CD4-positive, alpha-beta T cell (primary cell): ENCODE data around the gene RASD1. TPM values are rescaled to one million over a fixed set of nuclear protein-coding genes. Genes with fewer than 3 reads are reported as not detected.

Source experiments
- ATAC-seq: fragments of 200-7000 bp; cut with Tn5 transposase; one replicate; pipeline ENCODE4 v1.10.0; 2022; ENCODE audit warnings: mild to moderate bottlenecking; ENCODE audit not compliant: poor library complexity
- CTCF ChIA-PET: fragments of 350-600 bp; sonication (Branson Sonifier 250); formaldehyde crosslinking; loops from one replicate; lab custom pipeline; 2021; ENCODE audit warnings: antibody characterized with exemption, inconsistent platforms; lab: Charles Lee
- POLR2A ChIA-PET: fragments of 350-600 bp; sonication (Branson Sonifier 250); formaldehyde crosslinking; loops from one replicate; lab custom pipeline; 2021; ENCODE audit warnings: antibody characterized with exemption, inconsistent platforms; lab: Charles Lee
- DNase-seq, 14 experiments: peaks; one replicate each; pipeline ENCODE4 v3.0.0-alpha.2; 2013 to 2020; ENCODE audit warnings: mixed read lengths in 2 of 14
- H3K27ac ChIP-seq, 2 donors: one replicate each; pipeline versions ENCODE4 v1.5.1 to v1.7.0; 2013; ENCODE audit warnings: low read length in 2 of 2, low read depth in 1 of 2, mild to moderate bottlenecking in 1 of 2
- H3K27me3 ChIP-seq, 2 experiments: 1 replicate in 1 of 2; 2 replicates in 1 of 2; pipeline versions ENCODE4 v1.6.1 to v1.7.0; 2013; ENCODE audit warnings: low read length in 2 of 2, control low read depth in 1 of 2, mild to moderate bottlenecking in 1 of 2, moderate library complexity in 1 of 2; ENCODE audit not compliant: insufficient read depth in 2 of 2, control insufficient read depth in 1 of 2
- H3K36me3 ChIP-seq: one replicate; pipeline ENCODE4 v1.6.1; 2013; ENCODE audit warnings: low read length, control low read depth; ENCODE audit not compliant: insufficient read depth
- H3K4me1 ChIP-seq: one replicate; pipeline ENCODE4 v1.6.1; 2013; ENCODE audit warnings: low read length, control low read depth; ENCODE audit not compliant: insufficient read depth
- H3K4me3 ChIP-seq: one replicate; pipeline ENCODE4 v1.5.1; 2013; ENCODE audit warnings: mild to moderate bottlenecking, low read length, moderate library complexity
- H3K9me3 ChIP-seq, 2 experiments: 1 replicate in 1 of 2; 2 replicates in 1 of 2; pipeline versions ENCODE4 v1.6.1 to v1.7.0; 2013; ENCODE audit warnings: low read length in 2 of 2, mild to moderate bottlenecking in 2 of 2, control low read depth in 1 of 2, moderate library complexity in 1 of 2; ENCODE audit not compliant: control insufficient read depth in 1 of 2, insufficient read depth in 1 of 2
- H3K27ac Mint-ChIP-seq: one replicate; pipeline ENCODE4 v1.8.0; 2020; ENCODE audit warnings: mixed read lengths
- H3K27me3 Mint-ChIP-seq: one replicate; pipeline ENCODE4 v1.8.0; 2021; ENCODE audit warnings: mixed read lengths
- H3K36me3 Mint-ChIP-seq: one replicate; pipeline ENCODE4 v1.8.0; 2021; ENCODE audit warnings: low read depth, mixed read lengths
- H3K4me1 Mint-ChIP-seq: one replicate; pipeline ENCODE4 v1.8.0; 2021; ENCODE audit warnings: low read depth, mixed read lengths
- H3K4me3 Mint-ChIP-seq: one replicate; pipeline ENCODE4 v1.8.0; 2020; ENCODE audit warnings: mild to moderate bottlenecking, mixed read lengths
- H3K9me3 Mint-ChIP-seq: one replicate; pipeline ENCODE4 v1.8.0; 2020; ENCODE audit warnings: mixed read lengths
- intact Hi-C, 2 experiments: fragments of 100-400 bp; cut with DNase I in 1 of 2; cut with micrococcal nuclease in 1 of 2; formaldehyde crosslinking; loops; one replicate each; pipeline versions ENCODE4 v1.15.1 to v1.9.0; 2023 to 2025; cut with DNase I, micrococcal nuclease
- total RNA-seq, 174 experiments: library from RNA in 2 of 174; stranded (reverse) in 2 of 174; gene quantifications; one replicate each; pipeline ENCODE4 v1.2.3 and lab custom pipeline; 2021 to 2026
- TF ChIP-seq, protein P1 (sequence below): fragments of 200-600 bp; IDR thresholded peaks from one replicate; pipeline ENCODE4 v1.8.0; 2022; ENCODE audit warnings: antibody characterized with exemption, mild to moderate bottlenecking

The RASD1 gene
- total RNA-seq, 2 experiments from 2014 or later: 1.8 to 2.0 TPM

GRCh38 chr17:17499402-17500145, 3.4 kb upstream of the RASD1 start:
- CTCF ChIA-PET: no interaction called here
- no peaks in the 10 kb centered on the region for H3K36me3 ChIP-seq
- no peaks in the 10 kb centered on the region for H3K9me3 Mint-ChIP-seq
- peaks cover 8 to 11% of the 10 kb centered on the region in 2 experiments for H3K27me3 ChIP-seq
- no peak overlapping the region for H3K27ac Mint-ChIP-seq
- ATAC-seq (no peak), DNase-seq (no peak)
- H3K36me3 Mint-ChIP-seq: no peaks in the 10 kb centered on the region
- H3K27ac ChIP-seq: no peak overlapping the region
- no peak overlapping the region for H3K4me3 Mint-ChIP-seq
- POLR2A ChIA-PET: no interaction called here
- intact Hi-C loops: loop anchor here in 1 of 2 experiments (5.0 kb wide), 1 partner anchor 68 kb away; no protein-coding TSS in a partner anchor
- peaks cover 24% of the 10 kb centered on the region for H3K4me1 ChIP-seq
- TF ChIP-seq, protein P1, sequence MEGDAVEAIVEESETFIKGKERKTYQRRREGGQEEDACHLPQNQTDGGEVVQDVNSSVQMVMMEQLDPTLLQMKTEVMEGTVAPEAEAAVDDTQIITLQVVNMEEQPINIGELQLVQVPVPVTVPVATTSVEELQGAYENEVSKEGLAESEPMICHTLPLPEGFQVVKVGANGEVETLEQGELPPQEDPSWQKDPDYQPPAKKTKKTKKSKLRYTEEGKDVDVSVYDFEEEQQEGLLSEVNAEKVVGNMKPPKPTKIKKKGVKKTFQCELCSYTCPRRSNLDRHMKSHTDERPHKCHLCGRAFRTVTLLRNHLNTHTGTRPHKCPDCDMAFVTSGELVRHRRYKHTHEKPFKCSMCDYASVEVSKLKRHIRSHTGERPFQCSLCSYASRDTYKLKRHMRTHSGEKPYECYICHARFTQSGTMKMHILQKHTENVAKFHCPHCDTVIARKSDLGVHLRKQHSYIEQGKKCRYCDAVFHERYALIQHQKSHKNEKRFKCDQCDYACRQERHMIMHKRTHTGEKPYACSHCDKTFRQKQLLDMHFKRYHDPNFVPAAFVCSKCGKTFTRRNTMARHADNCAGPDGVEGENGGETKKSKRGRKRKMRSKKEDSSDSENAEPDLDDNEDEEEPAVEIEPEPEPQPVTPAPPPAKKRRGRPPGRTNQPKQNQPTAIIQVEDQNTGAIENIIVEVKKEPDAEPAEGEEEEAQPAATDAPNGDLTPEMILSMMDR: no peak
- peaks cover 7% of the 10 kb centered on the region for H3K4me1 Mint-ChIP-seq
- no peak overlapping the region for H3K4me3 ChIP-seq
- peaks cover 11% of the 10 kb centered on the region for H3K27me3 Mint-ChIP-seq
- peaks cover 0 to 3% of the 10 kb centered on the region in 2 experiments for H3K9me3 ChIP-seq

GRCh38 chr17:17498606-17499301, 2.6 kb upstream of the RASD1 start:
- DNase-seq: no peak

GRCh38 chr17:17497845-17498520, 1.8 kb upstream of the RASD1 start:
- Mint-ChIP-seq H3K27ac (no peak overlapping the region), H3K4me1 (peaks cover 7% of the 10 kb centered on the region), H3K9me3 (no peaks in the 10 kb centered on the region), H3K36me3 (no peaks in the 10 kb centered on the region), H3K27me3 (peaks cover 15% of the 10 kb centered on the region), H3K4me3 (no peak overlapping the region)
- H3K36me3 ChIP-seq: peaks cover 2% of the 10 kb centered on the region
- TF ChIP-seq, protein P1: no peak
- no peak overlapping the region for H3K27ac ChIP-seq
- peaks cover 0 to 3% of the 10 kb centered on the region in 2 experiments for H3K9me3 ChIP-seq
- DNase-seq (no peak), ATAC-seq (no peak)
- H3K27me3 ChIP-seq: peaks cover 8 to 11% of the 10 kb centered on the region in 2 experiments
- ChIA-PET POLR2A (interaction anchor here (1.3 kb wide), 1 partner anchor 17 kb away, joined by 3 read pairs; no protein-coding TSS in a partner anchor), CTCF (interaction anchor here (1.5 to 2.3 kb wide), 3 partner anchors 13 to 144 kb away, joined by 4 to 28 read pairs (median 12); partner anchors contain the start of gene PEMT)
- H3K4me3 ChIP-seq: no peak overlapping the region
- intact Hi-C loops: loop anchor here (1.0 to 2.0 kb wide), 2 partner anchors 143 to 421 kb away; no protein-coding TSS in a partner anchor
- H3K4me1 ChIP-seq: peaks cover 24% of the 10 kb centered on the region

More at GRCh38 chr17:17498606-17499301, 2.6 kb upstream of the RASD1 start:
- H3K27ac Mint-ChIP-seq: no peak overlapping the region
- Histone ChIP-seq H3K27me3 (peaks cover 8 to 11% of the 10 kb centered on the region in 2 experiments), H3K4me3 (no peak overlapping the region), H3K27ac (no peak overlapping the region), H3K36me3 (no peaks in the 10 kb centered on the region), H3K9me3 (peaks cover 0 to 3% of the 10 kb centered on the region in 2 experiments), H3K4me1 (peaks cover 24% of the 10 kb centered on the region)
- CTCF ChIA-PET: no interaction called here
- H3K9me3 Mint-ChIP-seq: no peaks in the 10 kb centered on the region
- H3K36me3 Mint-ChIP-seq: no peaks in the 10 kb centered on the region
- no peak for ATAC-seq
- H3K4me3 Mint-ChIP-seq: no peak overlapping the region
- intact Hi-C loops: no loop called here
- H3K27me3 Mint-ChIP-seq: peaks cover 11% of the 10 kb centered on the region
- POLR2A ChIA-PET: no interaction called here
- TF ChIP-seq, protein P1: no peak
- H3K4me1 Mint-ChIP-seq: peaks cover 7% of the 10 kb centered on the region
